ENCODE results near the gene COL4A6.

COL4A6 gene

GRCh38 chrX:108268434-108269080 lies 169.7 kb downstream of the COL4A6 start:
- DNase-seq, result no peak

- no peak for DNase-seq
Observed at GRCh38 chrX:108267557-108267956, 170.7 kb downstream of the COL4A6 start.

GRCh38 chrX:108264376-108264775 lies 173.8 kb downstream of the COL4A6 start:
- no peak for DNase-seq

- DNase-seq, result no peak
Observed at GRCh38 chrX:108261549-108262203, 176.5 kb downstream of the COL4A6 start.

- DNase-seq, result no peak
Observed at GRCh38 chrX:108257556-108257955, 180.7 kb downstream of the COL4A6 start.

GRCh38 chrX:108254636-108255035 lies 183.6 kb downstream of the COL4A6 start:
- no peak for DNase-seq

- no peak for DNase-seq
Observed at GRCh38 chrX:108250654-108251579, 187.3 kb downstream of the COL4A6 start.

GRCh38 chrX:108246304-108246954 lies 191.8 kb downstream of the COL4A6 start:
- DNase-seq, result no peak

GRCh38 chrX:108245462-108245861 lies 192.8 kb downstream of the COL4A6 start:
- no peak for DNase-seq

- no peak for DNase-seq
Observed at GRCh38 chrX:108235986-108236385, 202.2 kb downstream of the COL4A6 start.

GRCh38 chrX:108230574-108230973 lies 207.6 kb downstream of the COL4A6 start:
- no peak for DNase-seq

- DNase-seq, result peak in 1 of 2 experiments; percentile 2
Observed at GRCh38 chrX:108224727-108225621, 213.2 kb downstream of the COL4A6 start.

GRCh38 chrX:108224218-108224617 lies 214.0 kb downstream of the COL4A6 start:
- no peak for DNase-seq

- no peak for DNase-seq
Observed at GRCh38 chrX:108223585-108223984, 214.6 kb downstream of the COL4A6 start.

GRCh38 chrX:108221301-108221864 lies 216.8 kb downstream of the COL4A6 start:
- no peak for DNase-seq

- DNase-seq, result no peak
Observed at GRCh38 chrX:108219949-108220601, 218.1 kb downstream of the COL4A6 start.

- no peak for DNase-seq
Observed at GRCh38 chrX:108217876-108218275, 220.3 kb downstream of the COL4A6 start.

GRCh38 chrX:108216919-108217571 lies 221.2 kb downstream of the COL4A6 start:
- no peak for DNase-seq

- no peak for DNase-seq
Observed at GRCh38 chrX:108216405-108216804, 221.8 kb downstream of the COL4A6 start.

GRCh38 chrX:108211301-108211700 lies 226.9 kb downstream of the COL4A6 start:
- DNase-seq, result no peak

Measured in activated CD4-positive, alpha-beta T cell treated with anti-CD3 and anti-CD28 coated beads, Interleukin-2, amount 50 U/mL, for 48 hours (primary cell).